PC-3 (cell line): ENCODE results near the gene AXIN2.

Source experiments
- CTCF ChIP-seq: fragments of 300-600 bp; sonication (generic); conservative IDR thresholded peaks from 2 replicates; pipeline ENCODE4 v1.5.1; 2017; ENCODE audit warnings: antibody characterized with exemption, low read depth, mild to moderate bottlenecking, low read length
- EZH2 ChIP-seq: fragments of 300-600 bp; sonication (generic); IDR thresholded peaks from one replicate; pipeline ENCODE4 v1.6.1; 2017; ENCODE audit warnings: antibody characterized with exemption, mild to moderate bottlenecking, low read length; ENCODE audit not compliant: unreplicated experiment

GRCh38 chr17:65495122-65496055 is 66.1 kb downstream of the AXIN2 start:
- TF ChIP-seq CTCF (no peak), EZH2 (no peak)
